Measurements from ENCODE around the gene ZNF311. TPM values are rescaled to one million over a fixed set of nuclear protein-coding genes. Genes with fewer than 3 reads are reported as not detected.

The ZNF311 gene
- total RNA-seq, 6 experiments from 2014 or later: 0.17 to 0.34 (median 0.21) TPM

DNA sequence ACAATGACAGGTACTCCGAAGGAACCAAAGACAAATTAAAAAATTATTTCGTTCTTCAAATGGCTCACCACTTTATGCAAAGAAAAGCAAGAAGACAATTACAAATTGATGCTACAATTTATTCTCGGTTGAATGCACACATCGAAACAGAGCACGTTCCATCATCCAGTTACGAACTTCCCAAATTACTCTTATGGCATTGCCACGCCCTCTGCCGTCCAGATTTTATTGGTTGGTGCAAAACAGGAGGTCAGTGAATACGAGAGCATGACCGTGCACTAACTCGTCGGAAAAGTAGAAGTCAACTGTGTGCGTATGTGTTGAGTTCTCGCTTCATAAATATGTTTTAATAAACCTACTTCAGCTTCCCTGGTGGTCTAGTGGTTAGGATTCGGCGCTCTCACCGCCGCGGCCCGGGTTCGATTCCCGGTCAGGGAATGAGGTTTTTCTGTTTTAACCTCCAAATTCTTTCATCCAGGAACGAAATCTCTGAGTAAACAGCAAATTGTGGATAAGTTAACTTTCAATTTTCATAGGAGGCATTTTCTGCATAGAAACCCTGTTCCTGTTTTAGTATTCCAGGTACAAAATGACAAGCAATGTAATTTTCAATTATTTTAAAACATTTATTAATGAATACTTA lies 23.2 kb downstream of the ZNF311 start:
- Mint-ChIP-seq H3K9me3 (peaks cover 4% of the 10 kb centered on the region; the same call in 1 of the 2 replicates), H3K4me3 (peak overlapping the region; percentile 90), H3K27me3 (ENCODE audit: insufficient read depth) (peaks cover 5% of the 10 kb centered on the region), H3K36me3 (ENCODE audit: low read depth) (peaks cover 8% of the 10 kb centered on the region; the same call in 1 of the 2 replicates), H3K27ac (peak overlapping the region; percentile 84), H3K4me1 (ENCODE audit: low read depth) (peaks cover 69% of the 10 kb centered on the region)
- DNase-seq: peak; percentile 85
- TF ChIP-seq, protein P1, sequence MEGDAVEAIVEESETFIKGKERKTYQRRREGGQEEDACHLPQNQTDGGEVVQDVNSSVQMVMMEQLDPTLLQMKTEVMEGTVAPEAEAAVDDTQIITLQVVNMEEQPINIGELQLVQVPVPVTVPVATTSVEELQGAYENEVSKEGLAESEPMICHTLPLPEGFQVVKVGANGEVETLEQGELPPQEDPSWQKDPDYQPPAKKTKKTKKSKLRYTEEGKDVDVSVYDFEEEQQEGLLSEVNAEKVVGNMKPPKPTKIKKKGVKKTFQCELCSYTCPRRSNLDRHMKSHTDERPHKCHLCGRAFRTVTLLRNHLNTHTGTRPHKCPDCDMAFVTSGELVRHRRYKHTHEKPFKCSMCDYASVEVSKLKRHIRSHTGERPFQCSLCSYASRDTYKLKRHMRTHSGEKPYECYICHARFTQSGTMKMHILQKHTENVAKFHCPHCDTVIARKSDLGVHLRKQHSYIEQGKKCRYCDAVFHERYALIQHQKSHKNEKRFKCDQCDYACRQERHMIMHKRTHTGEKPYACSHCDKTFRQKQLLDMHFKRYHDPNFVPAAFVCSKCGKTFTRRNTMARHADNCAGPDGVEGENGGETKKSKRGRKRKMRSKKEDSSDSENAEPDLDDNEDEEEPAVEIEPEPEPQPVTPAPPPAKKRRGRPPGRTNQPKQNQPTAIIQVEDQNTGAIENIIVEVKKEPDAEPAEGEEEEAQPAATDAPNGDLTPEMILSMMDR (IDR thresholded peaks at IDR 0.05): peak; percentile 14; the same call in 1 of the 2 replicates

DNA sequence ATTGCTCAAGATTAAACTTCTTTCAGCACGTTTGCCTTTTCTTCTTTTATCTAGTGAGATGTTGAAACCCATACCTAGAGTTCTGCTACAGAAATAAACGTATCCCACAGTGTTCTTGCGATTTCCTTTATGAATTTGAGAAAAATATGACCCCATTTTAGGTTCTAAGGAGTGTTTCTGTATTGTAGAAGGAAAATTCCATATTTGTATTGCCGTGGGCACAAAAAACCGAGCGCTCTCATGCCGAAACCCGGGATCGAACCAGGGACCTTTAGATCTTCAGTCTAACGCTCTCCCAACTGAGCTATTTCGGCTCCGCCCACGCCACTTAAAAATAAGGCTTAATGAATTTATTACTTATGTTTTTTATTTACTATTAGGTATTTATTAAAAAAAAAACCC lies 23.7 kb downstream of the ZNF311 start:
- peaks cover 3% of the 10 kb centered on the region; the same call in 1 of the 2 replicates for H3K36me3 Mint-ChIP-seq (ENCODE audit: low read depth)
- H3K4me3 Mint-ChIP-seq: peak overlapping the region; percentile 90
- TF ChIP-seq, protein P1 (IDR thresholded peaks at IDR 0.05): no peak; the same call in 1 of the 2 replicates
- peak overlapping the region; percentile 84 for H3K27ac Mint-ChIP-seq
- peaks cover 65% of the 10 kb centered on the region for H3K4me1 Mint-ChIP-seq (ENCODE audit: low read depth)
- H3K9me3 Mint-ChIP-seq: peaks cover 4% of the 10 kb centered on the region; the same call in 1 of the 2 replicates
- peaks cover 5% of the 10 kb centered on the region for H3K27me3 Mint-ChIP-seq (ENCODE audit: insufficient read depth)
- DNase-seq: peak; percentile 62

DNA sequence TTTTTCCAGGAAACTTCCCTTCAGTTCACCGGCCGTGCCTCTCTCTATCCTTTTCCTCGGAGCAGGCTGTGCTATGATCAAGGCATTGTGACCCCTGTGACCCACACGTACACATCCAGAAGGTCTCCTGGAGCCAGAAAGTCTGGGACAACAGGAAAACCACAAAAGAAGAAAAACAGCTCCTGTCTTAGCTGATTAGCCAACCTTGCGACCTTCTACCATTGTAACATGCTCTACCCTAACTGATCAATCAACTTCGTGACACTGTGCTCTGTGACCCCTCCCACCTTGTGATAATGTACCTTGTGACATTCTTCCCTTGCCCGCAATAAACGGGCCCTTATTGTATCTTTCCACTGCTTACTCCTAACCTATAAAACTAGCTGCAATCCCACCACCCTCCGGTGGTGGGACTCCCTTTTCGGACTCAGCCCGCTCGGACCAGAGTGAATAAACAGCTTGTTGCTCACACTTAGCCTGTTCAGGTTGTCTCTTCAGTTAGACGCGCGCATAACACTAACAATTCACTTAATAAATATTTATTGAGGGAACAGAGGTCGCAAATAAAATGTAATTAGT lies 24.2 kb downstream of the ZNF311 start:
- Mint-ChIP-seq H3K27me3 (ENCODE audit: insufficient read depth) (peaks cover 5% of the 10 kb centered on the region), H3K4me1 (ENCODE audit: low read depth) (peaks cover 60% of the 10 kb centered on the region), H3K27ac (peak overlapping the region; percentile 84), H3K9me3 (peaks cover 4% of the 10 kb centered on the region; the same call in 1 of the 2 replicates), H3K4me3 (peak overlapping the region; percentile 90), H3K36me3 (ENCODE audit: low read depth) (no peaks in the 10 kb centered on the region)
- TF ChIP-seq, protein P1 (IDR thresholded peaks at IDR 0.05): peak; percentile 71
- DNase-seq: peak; percentile 84

DNA sequence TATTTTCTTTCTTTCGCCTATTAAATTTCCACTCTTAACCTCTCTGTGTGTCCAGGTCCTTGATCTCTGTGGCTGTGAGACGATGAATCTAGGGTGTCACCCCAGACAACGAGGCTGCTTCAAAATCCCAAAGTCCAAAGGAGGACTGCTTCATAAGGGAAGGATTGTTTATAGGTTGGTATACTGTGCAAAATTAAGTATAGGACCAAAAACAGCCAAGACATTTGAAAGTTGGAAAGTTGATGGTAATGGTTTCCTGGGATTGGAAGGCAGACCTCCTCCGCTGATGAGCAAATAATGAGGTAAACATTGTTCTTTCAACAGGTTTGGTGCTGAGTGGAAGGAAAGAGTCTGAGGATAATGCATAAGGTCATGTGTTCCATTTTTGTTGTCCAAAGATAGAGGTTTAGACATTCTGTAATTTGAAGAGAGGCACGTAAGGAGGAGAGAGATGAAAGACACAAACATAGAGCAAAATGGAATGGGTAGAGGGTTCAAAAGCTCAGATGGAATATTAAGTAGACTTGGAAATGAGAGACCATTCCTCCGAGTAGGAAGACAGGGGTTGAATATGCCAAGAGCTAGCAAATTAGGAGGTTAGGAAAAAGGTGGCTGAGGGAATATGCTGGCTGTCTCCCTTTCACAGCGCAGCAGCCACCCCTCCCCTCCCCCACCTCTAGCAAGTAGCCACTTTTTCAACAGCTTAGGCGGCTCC lies 24.8 kb downstream of the ZNF311 start:
- no peak for DNase-seq
- H3K36me3 Mint-ChIP-seq (ENCODE audit: low read depth): no peaks in the 10 kb centered on the region
- H3K4me3 Mint-ChIP-seq: peak overlapping the region; percentile 90
- H3K27me3 Mint-ChIP-seq (ENCODE audit: insufficient read depth): peaks cover 5% of the 10 kb centered on the region
- peaks cover 4% of the 10 kb centered on the region; the same call in 1 of the 2 replicates for H3K9me3 Mint-ChIP-seq
- TF ChIP-seq, protein P1 (IDR thresholded peaks at IDR 0.05): no peak
- peak overlapping the region; percentile 84 for H3K27ac Mint-ChIP-seq
- H3K4me1 Mint-ChIP-seq (ENCODE audit: low read depth): peaks cover 58% of the 10 kb centered on the region

DNA sequence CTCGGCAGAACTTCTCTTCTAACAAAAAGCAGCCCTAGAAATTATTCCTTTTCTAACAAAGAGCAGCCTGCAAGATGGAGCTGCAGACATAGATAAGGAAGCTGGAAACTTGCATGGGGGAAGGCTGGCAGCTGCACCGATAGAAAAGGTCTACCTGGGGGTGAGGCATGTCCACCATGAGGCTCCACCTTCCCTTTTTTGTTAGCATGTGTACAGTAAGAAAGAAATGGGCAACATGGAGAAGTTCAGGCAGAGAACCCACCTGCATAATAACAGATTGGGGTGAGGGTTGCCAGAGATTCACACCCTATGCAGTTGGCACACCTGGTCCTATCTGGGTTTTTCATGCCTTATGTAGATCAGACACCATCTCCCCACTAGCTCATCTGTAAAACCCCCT lies 25.4 kb downstream of the ZNF311 start:
- Mint-ChIP-seq H3K36me3 (ENCODE audit: low read depth) (no peaks in the 10 kb centered on the region), H3K4me1 (ENCODE audit: low read depth) (peaks cover 53% of the 10 kb centered on the region), H3K27ac (no peak overlapping the region), H3K27me3 (ENCODE audit: insufficient read depth) (peaks cover 5% of the 10 kb centered on the region), H3K4me3 (no peak overlapping the region), H3K9me3 (peaks cover 4% of the 10 kb centered on the region; the same call in 1 of the 2 replicates)
- TF ChIP-seq, protein P1 (IDR thresholded peaks at IDR 0.05): no peak
- DNase-seq: no peak
